ENCODE data around the gene SH3TC1.

Gene SH3TC1

DNA sequence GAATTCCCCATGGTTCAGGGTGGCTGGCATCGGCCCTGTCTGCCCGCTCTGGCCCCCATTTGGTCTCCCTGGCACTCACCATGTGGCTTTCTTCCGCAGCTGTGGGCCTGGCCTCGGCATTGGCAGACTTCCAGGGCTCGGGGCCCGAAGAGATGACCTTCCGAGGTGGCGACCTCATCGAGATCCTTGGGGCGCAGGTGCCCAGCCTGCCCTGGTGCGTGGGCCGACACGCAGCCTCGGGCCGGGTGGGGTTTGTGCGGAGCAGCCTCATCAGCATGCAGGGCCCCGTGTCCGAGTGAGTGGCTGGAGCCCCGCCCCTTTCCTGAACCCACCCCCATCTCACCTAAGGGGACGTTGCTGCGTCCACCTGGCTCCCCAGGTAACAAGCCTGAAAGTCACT is 20.1 kb downstream of the SH3TC1 start:
- no peak for DNase-seq (ENCODE audit: low read depth, low spot score)
- ChIA-PET POLR2A (no interaction called here), CTCF (interaction anchor here (0.5 to 2.9 kb wide), 3 partner anchors 8 to 23 kb away, joined by 3 to 11 read pairs (median 7); no protein-coding TSS in a partner anchor)
- H3K4me3 ChIP-seq (ENCODE audit: low read depth, low read length) = no peak overlapping the region
- TF ChIP-seq, protein P1, sequence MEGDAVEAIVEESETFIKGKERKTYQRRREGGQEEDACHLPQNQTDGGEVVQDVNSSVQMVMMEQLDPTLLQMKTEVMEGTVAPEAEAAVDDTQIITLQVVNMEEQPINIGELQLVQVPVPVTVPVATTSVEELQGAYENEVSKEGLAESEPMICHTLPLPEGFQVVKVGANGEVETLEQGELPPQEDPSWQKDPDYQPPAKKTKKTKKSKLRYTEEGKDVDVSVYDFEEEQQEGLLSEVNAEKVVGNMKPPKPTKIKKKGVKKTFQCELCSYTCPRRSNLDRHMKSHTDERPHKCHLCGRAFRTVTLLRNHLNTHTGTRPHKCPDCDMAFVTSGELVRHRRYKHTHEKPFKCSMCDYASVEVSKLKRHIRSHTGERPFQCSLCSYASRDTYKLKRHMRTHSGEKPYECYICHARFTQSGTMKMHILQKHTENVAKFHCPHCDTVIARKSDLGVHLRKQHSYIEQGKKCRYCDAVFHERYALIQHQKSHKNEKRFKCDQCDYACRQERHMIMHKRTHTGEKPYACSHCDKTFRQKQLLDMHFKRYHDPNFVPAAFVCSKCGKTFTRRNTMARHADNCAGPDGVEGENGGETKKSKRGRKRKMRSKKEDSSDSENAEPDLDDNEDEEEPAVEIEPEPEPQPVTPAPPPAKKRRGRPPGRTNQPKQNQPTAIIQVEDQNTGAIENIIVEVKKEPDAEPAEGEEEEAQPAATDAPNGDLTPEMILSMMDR (IDR thresholded peaks at IDR 0.05; ENCODE audit: insufficient read depth, low read length, missing control alignments) = no peak

DNA sequence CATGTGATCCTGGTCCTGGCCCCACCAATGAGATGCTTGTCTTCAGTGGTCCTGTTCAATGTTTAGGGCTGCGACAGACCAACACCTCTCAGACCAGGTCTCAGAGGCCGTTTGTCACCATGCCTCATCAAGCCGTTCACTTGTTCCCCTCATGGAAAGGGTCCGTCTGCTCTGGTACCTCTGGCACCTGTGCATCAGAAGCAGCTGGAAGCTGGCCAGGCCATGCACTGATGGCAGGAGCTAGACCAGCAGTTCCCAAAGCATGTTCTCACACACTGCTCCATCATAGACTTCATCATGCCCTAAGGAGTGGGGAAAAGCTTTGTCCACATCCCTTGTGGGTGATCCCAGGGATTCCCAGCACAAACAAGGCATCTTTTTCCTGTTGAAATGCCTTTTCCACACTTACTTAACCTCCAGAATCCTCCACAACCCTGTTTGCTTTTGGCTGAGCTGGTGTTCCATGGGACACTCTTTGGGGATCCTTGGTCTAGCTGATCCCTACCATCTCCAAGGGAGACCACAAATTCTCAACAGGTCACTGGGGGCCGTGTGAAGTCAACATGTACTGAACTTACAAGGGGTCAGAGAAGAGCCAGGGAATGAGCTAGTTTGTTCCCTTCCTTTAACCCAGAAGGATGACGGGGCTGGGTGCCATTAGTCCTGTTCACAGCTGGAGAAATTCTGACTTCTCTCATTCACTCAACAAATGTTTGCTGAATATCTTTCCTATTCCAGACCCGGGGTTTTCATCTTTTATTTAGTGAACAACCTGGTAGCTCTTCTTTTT is 21.8 kb downstream of the SH3TC1 start:
- TF ChIP-seq, protein P1 (IDR thresholded peaks at IDR 0.05; ENCODE audit: insufficient read depth, low read length, missing control alignments) = no peak
- ChIA-PET POLR2A (no interaction called here), CTCF (interaction anchor here (0.7 to 1.4 kb wide), 2 partner anchors 17 to 181 kb away, joined by 3 read pairs; no protein-coding TSS in a partner anchor)
- DNase-seq (ENCODE audit: low read depth, low spot score) = no peak
- H3K4me3 ChIP-seq (ENCODE audit: low read depth, low read length) = no peak overlapping the region

- ChIA-PET POLR2A (no interaction called here), CTCF (interaction anchor here (0.8 to 1.4 kb wide), 2 partner anchors 17 to 21 kb away, joined by 3 read pairs; no protein-coding TSS in a partner anchor)
- no peak overlapping the region for H3K4me3 ChIP-seq (ENCODE audit: low read depth, low read length)
- TF ChIP-seq, protein P1 (IDR thresholded peaks at IDR 0.05; ENCODE audit: insufficient read depth, low read length, missing control alignments) = no peak
- DNase-seq (ENCODE audit: low read depth, low spot score) = no peak
Measured at GRCh38 chr4:8221476-8221875, 22.4 kb downstream of the SH3TC1 start.

DNA sequence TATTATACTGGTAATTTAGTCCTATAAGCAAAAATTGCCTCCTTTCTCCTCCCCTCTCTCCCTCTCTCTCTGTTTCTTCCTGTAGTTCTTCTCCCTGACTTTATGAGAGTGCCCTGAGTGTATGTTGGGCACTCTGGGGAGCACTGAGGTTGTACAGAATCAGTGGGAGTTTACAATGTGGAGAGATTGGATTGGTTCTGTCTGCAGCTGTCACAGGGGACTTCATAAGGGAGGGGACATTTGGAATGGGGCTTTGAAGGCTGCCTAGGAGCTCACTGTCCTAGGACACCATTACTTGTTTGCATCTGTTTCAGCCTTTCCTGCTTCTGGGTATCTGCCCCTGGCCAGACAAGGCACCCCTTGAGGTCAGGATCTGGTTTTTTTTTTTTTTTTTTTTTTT is 22.9 kb downstream of the SH3TC1 start:
- ChIA-PET CTCF (interaction anchor here (0.8 to 1.4 kb wide), 2 partner anchors 16 to 21 kb away, joined by 3 read pairs; no protein-coding TSS in a partner anchor), POLR2A (no interaction called here)
- TF ChIP-seq, protein P1 (IDR thresholded peaks at IDR 0.05; ENCODE audit: insufficient read depth, low read length, missing control alignments) = no peak
- no peak for DNase-seq (ENCODE audit: low read depth, low spot score)
- H3K4me3 ChIP-seq (ENCODE audit: low read depth, low read length) = no peak overlapping the region

GRCh38 chr4:8222609-8223388 is 23.7 kb downstream of the SH3TC1 start:
- ChIA-PET CTCF (interaction anchor here (1.4 kb wide), 1 partner anchor 19 kb away, joined by 5 read pairs; no protein-coding TSS in a partner anchor), POLR2A (no interaction called here)
- DNase-seq (ENCODE audit: low read depth, low spot score) = no peak
- TF ChIP-seq, protein P1 (IDR thresholded peaks at IDR 0.05; ENCODE audit: insufficient read depth, low read length, missing control alignments) = no peak
- H3K4me3 ChIP-seq (ENCODE audit: low read depth, low read length) = no peak overlapping the region
